ENCODE measurements around the gene EXPH5. TPM values are rescaled to one million over a fixed set of nuclear protein-coding genes. Genes with fewer than 3 reads are reported as not detected.

EXPH5 gene
- total and polyA plus RNA-seq, 7 donors: 0.36 to 2.4 (median 0.55) TPM

GRCh38 chr11:108561535-108561991, 32.0 kb downstream of the EXPH5 start:
- 61 to 88% methylated on average over 3 of the region's 3 CpGs for WGBS, 2 donors
- no peaks in the 10 kb centered on the region for H3K4me1 ChIP-seq
- no peak overlapping the region for H3K4me3 ChIP-seq
- DNase-seq: no peak
- H3K27me3 ChIP-seq: no peaks in the 10 kb centered on the region
- no peak overlapping the region for H3K27ac ChIP-seq
- TF ChIP-seq EP300 (IDR thresholded peaks at IDR 0.05): no peak
- TF ChIP-seq POLR2AphosphoS5 (IDR thresholded peaks at IDR 0.05): no peak
- H3K9me3 ChIP-seq: no peaks in the 10 kb centered on the region
- intact Hi-C loops (cut with DNase I): no loop called here
- no peaks in the 10 kb centered on the region for H3K36me3 ChIP-seq

DNA sequence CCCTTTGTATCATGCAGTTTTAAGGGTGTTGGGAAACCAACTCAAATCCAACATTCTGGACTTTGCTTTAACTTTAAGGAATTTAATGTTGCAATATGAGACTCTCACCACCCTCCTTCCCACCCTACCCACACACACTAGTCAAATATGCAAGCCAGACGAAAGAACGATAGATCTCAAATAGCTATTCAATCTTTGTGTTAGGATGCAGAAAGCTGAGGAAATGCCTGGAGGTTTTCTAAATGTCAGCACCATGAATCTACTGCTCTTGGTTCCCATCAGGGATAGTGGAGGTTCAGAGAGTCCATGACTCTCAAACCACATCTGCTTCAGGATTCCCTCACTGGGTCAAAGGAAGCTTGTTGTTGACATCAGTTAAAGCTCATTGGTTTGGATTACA, 33.7 kb downstream of the EXPH5 start:
- intact Hi-C loops (cut with DNase I): no loop called here
- no peak for TF ChIP-seq EP300 (IDR thresholded peaks at IDR 0.05)
- no peak for TF ChIP-seq CTCF (IDR thresholded peaks at IDR 0.05)
- TF ChIP-seq POLR2A (IDR thresholded peaks at IDR 0.05): no peak
- TF ChIP-seq POLR2AphosphoS5 (IDR thresholded peaks at IDR 0.05): no peak
- WGBS, 2 donors: 86 to 93% methylated on average over 2 of the region's 2 CpGs
- Histone ChIP-seq H3K27ac (no peak overlapping the region), H3K36me3 (no peaks in the 10 kb centered on the region), H3K27me3 (no peaks in the 10 kb centered on the region), H3K9me3 (no peaks in the 10 kb centered on the region), H3K4me1 (no peaks in the 10 kb centered on the region), H3K4me3 (no peak overlapping the region)
- DNase-seq: no peak

GRCh38 chr11:108559340-108559739, 34.2 kb downstream of the EXPH5 start:
- intact Hi-C loops (cut with DNase I): no loop called here

DNA sequence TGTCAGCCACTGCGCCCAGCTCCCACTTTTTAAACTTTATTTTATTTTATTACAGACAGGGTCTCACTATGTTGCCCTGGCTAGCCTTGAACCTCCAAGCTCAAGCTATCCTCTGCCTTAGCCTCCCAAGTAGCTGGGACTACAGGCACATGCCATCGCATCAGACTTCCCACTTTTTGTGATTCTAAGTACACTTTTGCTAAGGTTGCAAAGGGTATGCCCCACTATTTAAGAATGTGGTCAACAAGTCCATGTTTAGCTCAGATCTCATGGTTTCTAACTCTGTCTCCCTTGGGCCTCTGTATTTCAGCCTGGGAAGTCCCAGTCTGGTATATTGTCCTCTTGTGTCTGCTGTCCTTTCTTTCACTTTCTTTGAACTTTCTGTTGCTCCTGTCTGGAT, 35.3 kb downstream of the EXPH5 start:
- H3K4me3 ChIP-seq: no peak overlapping the region
- H3K27ac ChIP-seq: no peak overlapping the region
- no peaks in the 10 kb centered on the region for H3K36me3 ChIP-seq
- 94 to 97% methylated on average over 2 of the region's 2 CpGs for WGBS, 2 donors
- H3K27me3 ChIP-seq: no peaks in the 10 kb centered on the region
- intact Hi-C loops (cut with DNase I): no loop called here
- TF ChIP-seq POLR2AphosphoS5 (IDR thresholded peaks at IDR 0.05): no peak
- no peak for TF ChIP-seq EP300 (IDR thresholded peaks at IDR 0.05)
- TF ChIP-seq POLR2A (IDR thresholded peaks at IDR 0.05): no peak
- no peak for TF ChIP-seq CTCF (IDR thresholded peaks at IDR 0.05)
- no peaks in the 10 kb centered on the region for H3K9me3 ChIP-seq
- DNase-seq: no peak
- no peaks in the 10 kb centered on the region for H3K4me1 ChIP-seq

More at GRCh38 chr11:108559340-108559739, 34.2 kb downstream of the EXPH5 start:
- Histone ChIP-seq H3K27ac (no peak overlapping the region), H3K9me3 (no peaks in the 10 kb centered on the region), H3K4me1 (no peaks in the 10 kb centered on the region), H3K36me3 (no peaks in the 10 kb centered on the region), H3K4me3 (no peak overlapping the region), H3K27me3 (no peaks in the 10 kb centered on the region)
- 24% methylated on average over 2 of the region's 2 CpGs for WGBS, 2 donors
- TF ChIP-seq POLR2AphosphoS5 (IDR thresholded peaks at IDR 0.05) (no peak), CTCF (IDR thresholded peaks at IDR 0.05) (no peak), POLR2A (IDR thresholded peaks at IDR 0.05) (no peak), EP300 (IDR thresholded peaks at IDR 0.05) (no peak)
- no peak for DNase-seq

GRCh38 chr11:108556019-108556418, 37.5 kb downstream of the EXPH5 start:
- no peaks in the 10 kb centered on the region for H3K27me3 ChIP-seq
- TF ChIP-seq CTCF (IDR thresholded peaks at IDR 0.05) (no peak), POLR2AphosphoS5 (IDR thresholded peaks at IDR 0.05) (no peak), EP300 (IDR thresholded peaks at IDR 0.05) (no peak), POLR2A (IDR thresholded peaks at IDR 0.05) (no peak)
- H3K9me3 ChIP-seq: no peaks in the 10 kb centered on the region
- no peak overlapping the region for H3K4me3 ChIP-seq
- H3K4me1 ChIP-seq: no peaks in the 10 kb centered on the region
- 74 to 82% methylated on average over 2 of the region's 2 CpGs for WGBS, 2 donors
- no peaks in the 10 kb centered on the region for H3K36me3 ChIP-seq
- no peak overlapping the region for H3K27ac ChIP-seq
- DNase-seq: no peak
- intact Hi-C loops (cut with DNase I): no loop called here

All from sigmoid colon (tissue), 7 donors.